Stomach smooth muscle (tissue), 2 donors: ENCODE data around the gene LBHD1.

Experiments used
- H3K27ac ChIP-seq: one replicate; pipeline ENCODE4 v1.7.0; 2013; ENCODE audit warnings: mild to moderate bottlenecking, low read length, inconsistent platforms
- H3K27me3 ChIP-seq, 2 donors: one replicate each; pipeline ENCODE4 v1.7.0; 2013; ENCODE audit warnings: low read length in 2 of 2; ENCODE audit not compliant: insufficient read depth in 2 of 2, control insufficient read depth in 1 of 2
- H3K36me3 ChIP-seq, 2 donors: one replicate each; pipeline ENCODE4 v1.7.0; 2013; ENCODE audit warnings: low read length in 2 of 2; ENCODE audit not compliant: control insufficient read depth in 2 of 2, insufficient read depth in 2 of 2
- H3K4me1 ChIP-seq: one replicate; pipeline ENCODE4 v1.7.0; 2013; ENCODE audit warnings: low read length; ENCODE audit not compliant: control insufficient read depth, insufficient read depth
- H3K4me3 ChIP-seq, 2 donors: one replicate each; pipeline ENCODE4 v1.7.0; 2013; ENCODE audit warnings: low read length in 2 of 2
- H3K9ac ChIP-seq, 2 donors: one replicate each; pipeline ENCODE4 v1.7.0; 2013; ENCODE audit warnings: low read length in 2 of 2, mild to moderate bottlenecking in 1 of 2
- H3K9me3 ChIP-seq, 2 donors: one replicate each; pipeline ENCODE4 v1.7.0; 2013; ENCODE audit warnings: low read length in 2 of 2; ENCODE audit not compliant: control insufficient read depth in 2 of 2
- donor health status: healthy.
- donor health status: Pancreatic carcinoma.

LBHD1 gene

GRCh38 chr11:62614275-62614674 lies 57.8 kb downstream of the LBHD1 start:
- Histone ChIP-seq H3K36me3 (peaks cover under 1 to 9% of the 10 kb centered on the region in 2 donors), H3K9ac (no peak overlapping the region), H3K9me3 (no peaks in the 10 kb centered on the region), H3K4me3 (no peak overlapping the region), H3K27me3 (no peaks in the 10 kb centered on the region), H3K4me1 (peaks cover 31% of the 10 kb centered on the region), H3K27ac (peak overlapping the region; percentile 88)

- Histone ChIP-seq H3K9me3 (no peaks in the 10 kb centered on the region), H3K9ac (peak overlapping the region; percentile 55 to 93), H3K4me1 (peaks cover 33% of the 10 kb centered on the region), H3K27me3 (no peaks in the 10 kb centered on the region), H3K27ac (peak overlapping the region; percentile 88), H3K36me3 (peaks cover 6 to 13% of the 10 kb centered on the region in 2 donors), H3K4me3 (peak overlapping the region; percentile 22 to 87)
Measured at GRCh38 chr11:62613291-62613778, 58.7 kb downstream of the LBHD1 start.
